NCI-H524 (cell line): ENCODE data around the gene MYLK4.
A peak's percentile ranks its signal among the peaks of the same experiment; 100 is the strongest.

Source experiments
- DNase-seq, 2 experiments: peaks; one replicate each; lab custom pipeline; 2025; lab: John Stamatoyannopoulos, UW

Gene MYLK4

DNA sequence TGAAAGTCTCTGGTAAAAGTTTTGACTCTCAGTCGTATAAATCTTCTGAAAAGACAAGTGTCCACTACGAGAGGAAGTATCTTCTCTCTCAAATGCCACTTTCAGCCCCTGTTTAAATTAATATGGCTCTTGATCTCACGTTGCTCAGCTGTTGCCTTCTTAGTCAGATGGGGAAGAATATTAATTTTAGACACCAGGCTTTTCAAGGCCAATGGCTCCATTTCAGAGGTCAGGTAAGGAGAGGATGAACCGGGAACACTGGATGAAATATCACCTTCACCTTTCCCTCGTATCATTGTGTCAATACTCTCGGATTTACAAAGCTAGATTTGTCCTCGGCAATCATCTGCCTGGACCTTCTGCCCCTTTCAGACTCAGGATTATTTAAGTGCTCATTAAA lies at the start of gene MYLK4:
Gene MYLK4, minus strand, starts transcription at position 91 of the 400 bp plus-strand sequence. CDS start 1,628 bp downstream, outside the sequence.
- no peak for DNase-seq

DNA sequence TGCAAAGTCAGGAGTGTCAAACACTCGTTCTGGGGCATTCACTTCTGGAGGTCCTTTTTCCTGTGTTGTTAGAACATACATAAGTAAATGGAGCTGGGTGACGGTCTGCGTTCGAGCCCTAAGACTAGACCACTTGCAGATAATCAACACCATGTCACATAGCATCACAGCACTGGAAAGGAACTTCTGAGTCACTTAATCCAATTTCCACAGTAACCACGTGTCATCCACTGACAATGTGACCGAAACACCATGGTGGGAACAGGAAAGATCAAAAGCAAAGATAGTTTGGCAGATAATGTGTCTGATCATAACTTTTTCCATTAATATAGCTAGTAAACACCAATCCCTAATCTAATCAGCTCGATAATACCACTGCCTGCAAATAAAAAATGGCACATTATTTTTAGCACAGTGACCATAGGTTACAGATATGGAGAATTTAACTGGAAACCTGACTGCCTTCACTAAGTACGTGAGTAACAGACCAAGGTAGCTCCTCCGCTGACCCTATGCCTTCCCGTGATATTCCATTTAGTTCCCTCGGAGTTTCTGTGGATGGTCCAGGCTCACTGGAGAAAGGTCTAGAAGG lies 49.3 kb upstream of the MYLK4 start:
- DNase-seq: no peak

DNA sequence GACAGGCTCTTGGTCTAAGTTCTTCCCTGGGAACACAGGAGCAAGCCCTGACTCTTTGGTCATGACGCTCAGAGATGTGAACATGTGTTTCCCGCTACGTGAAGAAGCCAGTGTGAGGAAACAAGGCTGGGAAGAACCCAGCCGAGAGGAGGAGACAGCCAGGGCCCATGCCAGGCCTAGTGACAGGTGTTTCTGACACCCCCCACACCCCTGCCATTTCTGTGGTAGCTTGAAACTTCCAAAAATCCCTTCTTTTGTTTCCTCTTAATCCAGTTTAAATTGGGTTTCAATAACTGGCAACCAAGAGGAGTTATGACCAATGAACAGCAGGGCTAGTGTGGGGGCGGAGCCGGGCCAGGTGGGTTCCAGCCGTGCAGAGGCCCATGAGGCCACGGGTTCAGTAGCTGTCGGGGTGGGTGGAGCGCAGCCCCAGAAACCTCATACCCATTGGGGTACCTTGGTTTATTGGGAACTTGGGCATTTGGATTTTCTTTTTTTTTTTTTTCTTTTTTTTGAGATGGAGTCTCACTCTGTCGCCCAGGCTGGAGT lies 47.9 kb upstream of the MYLK4 start:
- DNase-seq: peak; percentile 41 to 79

- DNase-seq: no peak
These were observed 46.9 kb upstream of the MYLK4 start for GRCh38 chr6:2797564-2798031.

- no peak for DNase-seq
These were observed 46.1 kb upstream of the MYLK4 start for GRCh38 chr6:2796861-2797260.

DNA sequence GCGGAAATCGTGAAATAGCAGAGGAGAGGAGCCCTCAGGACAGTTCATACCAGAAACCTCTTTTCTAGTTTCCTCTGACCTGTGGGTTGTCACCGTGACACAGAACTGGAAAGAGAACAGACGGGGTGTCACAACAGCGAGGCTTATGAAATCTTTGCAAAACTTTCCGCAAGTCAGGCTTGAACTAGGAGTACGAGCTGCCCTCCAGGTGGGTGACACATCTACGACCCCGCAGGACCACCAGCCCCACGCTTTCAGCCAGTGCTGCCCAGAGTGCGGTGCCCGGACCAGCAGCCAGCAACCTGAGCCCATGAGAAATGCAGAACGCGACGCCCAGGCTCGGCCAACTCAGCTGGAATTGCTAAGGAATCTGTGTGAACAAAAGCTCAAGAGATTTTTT lies 45.2 kb upstream of the MYLK4 start:
- no peak for DNase-seq

- no peak for DNase-seq
These were observed 44.4 kb upstream of the MYLK4 start for GRCh38 chr6:2795162-2795561.

DNA sequence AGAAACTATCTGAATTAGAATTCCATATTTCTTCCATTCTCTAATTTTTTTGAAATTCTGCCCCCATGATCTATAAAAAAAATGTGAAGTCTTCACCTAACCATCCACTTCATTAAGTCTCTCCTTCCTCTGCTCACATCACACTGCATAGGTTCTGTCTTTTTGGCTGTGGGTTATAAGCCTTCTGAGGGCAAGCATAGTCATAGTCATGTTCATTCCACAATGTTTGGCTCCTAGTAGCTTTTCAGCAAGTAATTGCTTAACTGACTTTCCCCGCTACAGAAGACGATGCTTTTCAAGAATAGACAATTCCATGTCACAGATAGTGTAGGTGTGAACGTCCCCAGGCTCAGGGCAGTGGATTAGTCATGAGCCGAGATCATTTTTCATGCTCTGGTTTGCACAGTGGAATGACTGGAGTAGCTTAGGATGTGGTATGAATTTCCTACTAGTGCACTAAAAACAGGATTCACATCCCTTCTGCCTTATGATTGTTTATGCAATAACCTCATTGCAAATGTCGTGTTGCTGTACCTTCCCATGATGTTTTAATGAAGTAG lies 43.5 kb upstream of the MYLK4 start:
- DNase-seq: no peak

DNA sequence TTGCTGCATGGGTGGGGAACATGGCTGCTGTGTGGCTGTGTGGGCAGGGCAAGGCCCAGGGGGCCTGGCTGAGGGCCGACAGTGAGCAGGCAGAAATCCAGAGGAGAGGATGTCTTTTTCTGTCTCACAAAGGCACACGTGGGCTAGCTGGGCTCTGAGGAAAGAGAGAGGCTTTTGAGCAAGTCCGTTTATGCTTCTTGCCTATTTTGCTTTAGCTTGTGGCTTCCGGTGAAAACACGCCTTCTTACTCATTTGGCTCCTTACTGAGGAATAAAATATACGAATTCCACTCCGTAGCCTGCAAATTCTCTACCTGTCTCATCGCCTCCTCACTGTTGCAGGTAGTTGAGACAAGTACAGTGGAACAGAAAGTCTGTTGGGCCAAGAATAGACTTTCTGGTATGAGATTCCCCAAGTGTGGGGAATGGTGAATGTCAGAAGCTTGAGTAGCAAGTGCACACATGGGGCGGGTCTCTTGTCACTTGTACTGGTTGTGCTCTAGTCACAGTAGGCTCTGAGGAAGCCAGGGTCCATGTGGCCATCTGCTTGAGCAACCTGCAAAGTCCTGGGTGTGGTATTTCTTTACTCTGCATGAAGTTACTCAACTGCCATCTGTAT lies 42.9 kb upstream of the MYLK4 start:
- peak in 1 of 2 experiments; percentile 12 for DNase-seq

GRCh38 chr6:2792330-2793110 lies 41.8 kb upstream of the MYLK4 start:
- no peak for DNase-seq

- no peak for DNase-seq
These were observed 40.8 kb upstream of the MYLK4 start for GRCh38 chr6:2791450-2791974.

DNA sequence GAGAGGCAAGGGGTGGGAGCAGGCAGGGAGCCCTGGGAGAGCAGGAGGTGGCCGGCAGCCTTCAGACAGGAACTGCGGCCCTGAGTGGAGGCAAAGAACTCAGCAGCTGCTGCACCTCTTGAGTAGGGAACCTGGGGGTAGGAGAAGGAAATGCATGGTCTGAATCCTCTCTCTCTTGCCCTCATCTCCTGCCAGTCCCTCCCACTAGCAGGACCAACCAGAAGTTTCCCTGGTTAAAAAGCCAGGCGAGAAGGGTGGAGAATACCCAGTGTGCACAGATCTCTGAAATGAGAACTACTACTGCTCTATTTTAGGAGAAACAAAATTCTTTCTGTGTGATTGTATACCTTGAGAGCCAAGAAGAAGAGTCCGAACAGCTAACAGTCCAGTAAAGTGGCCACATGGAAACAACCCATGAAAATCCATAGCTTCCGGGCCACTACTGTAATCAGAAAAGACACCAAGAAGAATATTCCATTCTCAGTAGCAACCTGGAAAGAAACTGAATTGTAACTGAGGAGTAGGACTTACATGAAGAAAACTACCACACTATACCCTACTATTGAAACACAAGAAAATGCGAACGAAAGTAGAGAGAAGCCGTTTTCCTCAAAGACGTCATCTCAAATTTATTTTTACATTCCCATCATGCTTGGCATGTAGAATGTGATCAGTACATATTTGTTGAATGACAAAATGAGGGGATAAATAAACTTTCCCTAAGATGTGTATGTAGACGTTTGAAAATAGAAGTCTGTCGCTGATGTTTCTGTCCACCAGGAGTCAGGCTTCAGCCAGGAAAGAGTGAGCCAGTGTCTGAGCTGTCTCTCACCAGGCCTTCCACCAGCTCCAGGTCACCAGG lies 40.1 kb upstream of the MYLK4 start:
- peak; percentile 30 to 67 for DNase-seq

DNA sequence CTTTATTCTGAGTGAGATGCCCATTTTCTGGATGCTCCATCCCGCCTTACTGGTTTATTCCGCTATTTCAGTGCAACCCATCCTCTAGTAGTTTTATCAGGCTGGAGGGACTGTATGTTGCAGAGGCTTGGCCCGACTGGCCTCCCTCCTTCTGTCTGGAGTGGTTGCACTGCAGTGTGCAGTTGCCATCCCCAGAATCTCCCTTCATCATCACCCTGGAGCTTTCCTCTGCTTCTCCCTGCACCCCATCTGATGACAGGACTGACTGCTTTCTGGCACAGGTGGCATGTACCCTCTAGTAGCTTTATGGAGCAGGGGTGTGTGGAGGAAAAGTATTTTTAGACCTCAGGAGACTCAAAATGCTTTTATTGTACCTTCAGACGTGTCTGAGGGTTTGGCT lies 35.5 kb upstream of the MYLK4 start:
- no peak for DNase-seq

- DNase-seq: no peak
These were observed 34.2 kb upstream of the MYLK4 start for GRCh38 chr6:2784930-2785329.

- DNase-seq: no peak
These were observed 33.3 kb upstream of the MYLK4 start for GRCh38 chr6:2784061-2784460.

GRCh38 chr6:2783188-2783963 lies 32.7 kb upstream of the MYLK4 start:
- no peak for DNase-seq

DNA sequence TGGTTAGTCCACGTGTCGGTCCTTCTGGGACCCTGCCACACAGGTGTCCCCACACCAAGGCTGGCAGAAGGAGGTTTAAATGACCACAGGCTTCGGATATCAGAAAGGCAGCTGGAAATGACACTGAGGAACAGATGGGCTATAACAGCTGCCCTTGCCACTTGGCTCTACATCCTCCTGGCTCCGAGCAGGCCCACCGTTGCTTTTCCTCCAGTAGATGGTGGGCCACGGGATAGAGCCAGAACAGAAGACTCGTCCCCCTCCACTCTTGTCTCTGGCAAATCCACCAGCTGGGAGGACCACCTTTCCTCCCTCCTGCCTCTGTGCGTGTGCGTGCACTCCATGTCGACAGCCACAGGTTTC lies 32.1 kb upstream of the MYLK4 start:
- DNase-seq: peak; percentile 98

- DNase-seq: peak; percentile 29 to 48
These were observed 31.6 kb upstream of the MYLK4 start for GRCh38 chr6:2782356-2782708.

- no peak for DNase-seq
These were observed 31.1 kb upstream of the MYLK4 start for GRCh38 chr6:2781685-2782355.

DNA sequence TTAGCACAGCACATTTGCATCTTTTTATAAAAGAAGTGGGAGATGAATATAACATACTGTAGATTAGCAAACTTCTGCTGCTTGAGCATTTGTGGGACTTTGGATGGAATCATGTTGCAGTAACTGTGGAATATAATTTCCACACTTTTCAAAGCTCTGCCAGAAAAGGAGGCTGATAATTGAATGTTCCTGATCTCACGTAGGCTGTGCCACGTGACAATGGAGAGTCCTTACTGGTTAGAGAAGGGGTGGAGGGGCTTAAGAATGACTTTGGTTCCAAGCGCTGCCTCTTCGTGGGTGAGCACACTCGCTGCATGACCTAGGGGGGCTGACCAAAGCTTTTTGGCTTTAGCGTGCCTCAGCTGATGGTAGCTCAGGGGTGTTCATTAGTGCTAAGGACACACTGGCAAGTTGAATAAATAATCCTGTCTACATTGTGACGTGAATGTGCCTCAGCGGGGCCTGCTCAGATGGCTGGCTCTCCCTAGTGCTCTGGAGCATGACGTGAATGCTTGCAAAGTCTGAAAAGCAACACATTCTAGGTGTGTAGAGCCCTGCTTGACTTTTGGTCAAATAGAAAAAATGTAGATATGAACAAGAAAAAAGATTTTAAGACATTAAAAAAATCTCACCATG lies 29.5 kb upstream of the MYLK4 start:
- no peak for DNase-seq
